B cell (primary cell): ENCODE data around the gene HMGB2.

ENCODE experiments used
- EZH2 ChIP-seq: IDR thresholded peaks from 2 replicates; pipeline ENCODE4 v1.6.1; 2012; ENCODE audit warnings: borderline replicate concordance, low read depth, mild to moderate bottlenecking, moderate library complexity, low read length; ENCODE audit not compliant: insufficient read depth, poor library complexity, severe bottlenecking
- TF ChIP-seq, protein P1 (sequence below): fragments of 200-600 bp; IDR thresholded peaks from one replicate; pipeline ENCODE4 v1.8.0; 2022; ENCODE audit warnings: antibody characterized with exemption, mild to moderate bottlenecking

DNA sequence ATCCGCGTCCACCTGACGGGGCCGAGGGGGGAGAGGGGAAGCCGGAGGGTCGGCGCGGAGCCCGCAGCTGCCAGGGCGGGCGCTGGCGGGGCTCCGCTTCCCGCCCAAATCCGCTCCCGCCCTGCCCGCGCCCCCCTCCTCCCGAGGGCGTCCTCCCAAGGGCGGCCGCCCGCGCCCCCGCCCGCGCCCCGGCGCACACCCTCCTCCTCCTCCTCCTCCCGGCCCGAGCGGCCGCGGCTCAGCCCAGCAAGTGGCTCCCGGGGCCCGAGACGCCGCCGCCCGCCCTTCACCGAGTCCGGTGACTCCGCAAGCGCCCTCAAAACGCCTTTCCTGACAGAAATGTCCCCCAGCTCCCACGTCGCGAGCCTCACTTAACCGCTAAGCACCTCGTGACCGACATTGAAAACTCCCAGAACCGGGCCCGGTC lies 487 bp downstream of the HMGB2 start:
- TF ChIP-seq, protein P1, sequence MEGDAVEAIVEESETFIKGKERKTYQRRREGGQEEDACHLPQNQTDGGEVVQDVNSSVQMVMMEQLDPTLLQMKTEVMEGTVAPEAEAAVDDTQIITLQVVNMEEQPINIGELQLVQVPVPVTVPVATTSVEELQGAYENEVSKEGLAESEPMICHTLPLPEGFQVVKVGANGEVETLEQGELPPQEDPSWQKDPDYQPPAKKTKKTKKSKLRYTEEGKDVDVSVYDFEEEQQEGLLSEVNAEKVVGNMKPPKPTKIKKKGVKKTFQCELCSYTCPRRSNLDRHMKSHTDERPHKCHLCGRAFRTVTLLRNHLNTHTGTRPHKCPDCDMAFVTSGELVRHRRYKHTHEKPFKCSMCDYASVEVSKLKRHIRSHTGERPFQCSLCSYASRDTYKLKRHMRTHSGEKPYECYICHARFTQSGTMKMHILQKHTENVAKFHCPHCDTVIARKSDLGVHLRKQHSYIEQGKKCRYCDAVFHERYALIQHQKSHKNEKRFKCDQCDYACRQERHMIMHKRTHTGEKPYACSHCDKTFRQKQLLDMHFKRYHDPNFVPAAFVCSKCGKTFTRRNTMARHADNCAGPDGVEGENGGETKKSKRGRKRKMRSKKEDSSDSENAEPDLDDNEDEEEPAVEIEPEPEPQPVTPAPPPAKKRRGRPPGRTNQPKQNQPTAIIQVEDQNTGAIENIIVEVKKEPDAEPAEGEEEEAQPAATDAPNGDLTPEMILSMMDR = no peak
- no peak for TF ChIP-seq EZH2
